ENCODE results near the gene JAZF1.

The JAZF1 gene

DNA sequence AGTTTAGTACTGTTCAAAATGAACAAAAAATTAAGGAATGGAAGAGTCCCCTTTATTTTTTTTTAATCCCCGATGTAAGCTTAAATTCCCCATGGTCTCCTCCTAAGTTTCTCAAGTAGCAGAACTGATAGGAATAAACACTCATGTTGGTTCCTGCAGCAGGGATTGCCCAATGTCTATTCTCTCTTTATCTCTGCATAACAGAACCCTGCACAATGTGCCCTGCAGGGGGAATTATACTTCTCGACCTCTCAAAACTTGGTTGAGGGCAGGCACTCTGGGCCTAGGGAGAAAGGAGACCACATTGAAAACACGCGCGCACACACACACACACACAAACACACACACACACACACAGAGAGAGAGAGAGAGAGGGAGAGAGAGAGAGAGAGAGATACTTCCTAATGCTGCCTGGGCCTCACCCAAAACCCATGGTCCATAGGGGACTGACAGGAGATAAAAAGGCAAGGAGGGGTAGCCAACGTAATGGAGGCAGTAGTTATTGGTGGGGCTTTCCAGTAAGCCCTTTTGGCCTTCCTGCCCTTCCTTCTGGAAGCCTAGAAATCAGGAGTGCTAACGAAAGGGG lies 22.7 kb downstream of the JAZF1 start:
- TF ChIP-seq, protein P1, sequence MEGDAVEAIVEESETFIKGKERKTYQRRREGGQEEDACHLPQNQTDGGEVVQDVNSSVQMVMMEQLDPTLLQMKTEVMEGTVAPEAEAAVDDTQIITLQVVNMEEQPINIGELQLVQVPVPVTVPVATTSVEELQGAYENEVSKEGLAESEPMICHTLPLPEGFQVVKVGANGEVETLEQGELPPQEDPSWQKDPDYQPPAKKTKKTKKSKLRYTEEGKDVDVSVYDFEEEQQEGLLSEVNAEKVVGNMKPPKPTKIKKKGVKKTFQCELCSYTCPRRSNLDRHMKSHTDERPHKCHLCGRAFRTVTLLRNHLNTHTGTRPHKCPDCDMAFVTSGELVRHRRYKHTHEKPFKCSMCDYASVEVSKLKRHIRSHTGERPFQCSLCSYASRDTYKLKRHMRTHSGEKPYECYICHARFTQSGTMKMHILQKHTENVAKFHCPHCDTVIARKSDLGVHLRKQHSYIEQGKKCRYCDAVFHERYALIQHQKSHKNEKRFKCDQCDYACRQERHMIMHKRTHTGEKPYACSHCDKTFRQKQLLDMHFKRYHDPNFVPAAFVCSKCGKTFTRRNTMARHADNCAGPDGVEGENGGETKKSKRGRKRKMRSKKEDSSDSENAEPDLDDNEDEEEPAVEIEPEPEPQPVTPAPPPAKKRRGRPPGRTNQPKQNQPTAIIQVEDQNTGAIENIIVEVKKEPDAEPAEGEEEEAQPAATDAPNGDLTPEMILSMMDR (IDR thresholded peaks at IDR 0.05; ENCODE audit: low read depth, low read length), result no peak

DNA sequence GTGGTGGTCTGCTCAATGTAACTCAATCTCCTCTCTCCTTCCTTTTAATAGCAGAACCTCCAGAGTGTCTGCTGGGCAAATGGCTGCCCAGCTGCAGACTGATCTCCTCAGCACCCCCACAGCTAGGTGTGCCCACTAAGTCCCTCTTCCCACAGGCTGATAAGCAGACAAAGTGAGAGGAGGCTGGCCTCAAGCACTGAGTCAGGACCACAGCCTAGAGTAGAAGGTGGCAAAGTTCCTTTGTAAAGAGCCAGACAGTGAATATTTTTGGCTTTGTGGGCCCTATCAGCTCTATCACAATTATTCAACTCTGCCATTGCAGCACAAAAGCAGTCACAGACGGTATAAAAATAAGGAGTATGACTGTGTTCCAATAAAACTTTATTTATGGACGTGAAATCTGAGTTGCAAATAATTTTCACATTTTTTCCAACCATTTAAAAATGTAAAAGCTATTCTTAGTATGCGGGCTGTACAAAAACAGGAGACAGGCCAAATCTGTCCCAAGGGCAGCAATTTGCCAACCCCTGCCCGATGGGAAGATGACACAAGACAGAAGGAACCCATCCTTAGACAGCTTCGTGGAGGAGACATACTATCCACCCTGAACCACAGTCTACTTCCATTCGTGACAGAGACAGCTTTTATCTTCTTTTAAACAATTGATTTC lies 23.4 kb downstream of the JAZF1 start:
- no peak overlapping the region for H3K4me3 ChIP-seq (ENCODE audit: low read depth, low read length)
- TF ChIP-seq, protein P1 (IDR thresholded peaks at IDR 0.05; ENCODE audit: low read depth, low read length), result no peak

More for the DNA sequence above, 22.7 kb downstream of the JAZF1 start:
- H3K4me3 ChIP-seq (ENCODE audit: low read depth, low read length), result no peak overlapping the region

DNA sequence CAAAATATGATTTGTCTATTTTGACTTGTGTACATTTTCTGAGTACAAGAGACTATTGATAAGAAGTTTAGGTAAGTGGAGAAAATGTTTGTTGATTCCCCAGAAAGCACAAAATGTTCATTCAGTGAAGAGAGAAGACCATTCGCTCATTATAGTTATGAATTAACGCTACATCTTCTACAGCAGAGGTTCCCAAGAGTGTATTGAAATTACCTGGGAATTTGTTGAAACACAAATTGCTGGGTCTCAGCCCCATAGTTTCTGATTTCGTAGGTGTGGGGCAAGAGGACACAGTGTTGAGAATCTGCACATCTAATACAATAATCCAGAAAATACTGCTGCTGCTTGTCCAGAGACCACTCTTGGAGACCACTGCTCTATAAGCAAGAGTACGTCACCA lies 24.2 kb downstream of the JAZF1 start:
- H3K4me3 ChIP-seq (ENCODE audit: low read depth, low read length), result no peak overlapping the region
- TF ChIP-seq, protein P1 (IDR thresholded peaks at IDR 0.05; ENCODE audit: low read depth, low read length), result no peak

DNA sequence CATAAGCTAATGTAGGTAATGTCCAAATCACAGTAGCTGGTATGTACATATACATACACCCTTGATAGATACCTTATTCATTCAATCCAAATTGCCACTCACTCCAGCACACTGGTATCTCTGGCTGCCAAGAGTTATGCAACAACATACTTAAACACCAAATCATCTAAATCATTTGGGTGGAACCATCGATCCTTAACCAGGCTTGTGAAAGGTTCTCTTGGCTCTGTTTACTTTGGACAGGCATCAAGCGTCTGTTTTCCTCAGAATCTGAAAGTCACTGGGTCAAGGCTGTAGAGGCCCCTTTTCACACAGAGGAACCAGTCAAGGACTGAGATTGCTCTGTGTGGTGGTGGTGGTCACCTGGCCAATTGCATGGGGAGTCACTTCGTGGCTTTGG lies 24.6 kb downstream of the JAZF1 start:
- TF ChIP-seq, protein P1 (IDR thresholded peaks at IDR 0.05; ENCODE audit: low read depth, low read length), result no peak
- no peak overlapping the region for H3K4me3 ChIP-seq (ENCODE audit: low read depth, low read length)

DNA sequence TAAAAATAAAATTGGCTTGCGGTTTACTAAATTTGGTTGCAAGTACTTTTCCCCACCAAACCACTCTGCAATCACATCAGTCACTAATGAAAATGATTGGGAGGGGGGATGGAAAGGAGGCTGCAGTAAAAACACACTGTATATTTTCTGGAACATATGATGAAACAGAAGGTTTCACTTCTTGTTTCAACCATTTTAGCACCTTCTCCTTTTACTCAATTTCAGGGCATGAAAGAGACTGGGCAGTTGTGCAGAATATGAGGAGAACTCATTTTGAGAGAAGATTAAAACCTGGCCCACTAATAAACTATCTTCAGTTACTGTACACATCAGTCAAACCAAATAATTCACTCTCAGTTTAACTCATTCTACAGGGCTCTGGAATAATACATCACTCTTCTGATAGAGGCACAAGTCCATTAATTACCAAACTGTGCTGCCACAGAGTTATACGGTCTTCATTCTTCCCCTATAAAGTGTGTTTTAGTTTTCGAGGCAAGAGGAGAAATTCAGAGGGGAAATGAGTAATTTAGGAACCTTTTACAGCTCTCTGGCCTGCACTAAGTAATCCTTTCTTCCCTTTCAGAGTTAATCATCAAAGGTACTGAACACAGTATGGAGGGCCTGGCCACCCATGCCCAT lies 25.5 kb downstream of the JAZF1 start:
- H3K4me3 ChIP-seq (ENCODE audit: low read depth, low read length), result no peak overlapping the region
- TF ChIP-seq, protein P1 (IDR thresholded peaks at IDR 0.05; ENCODE audit: low read depth, low read length), result no peak

DNA sequence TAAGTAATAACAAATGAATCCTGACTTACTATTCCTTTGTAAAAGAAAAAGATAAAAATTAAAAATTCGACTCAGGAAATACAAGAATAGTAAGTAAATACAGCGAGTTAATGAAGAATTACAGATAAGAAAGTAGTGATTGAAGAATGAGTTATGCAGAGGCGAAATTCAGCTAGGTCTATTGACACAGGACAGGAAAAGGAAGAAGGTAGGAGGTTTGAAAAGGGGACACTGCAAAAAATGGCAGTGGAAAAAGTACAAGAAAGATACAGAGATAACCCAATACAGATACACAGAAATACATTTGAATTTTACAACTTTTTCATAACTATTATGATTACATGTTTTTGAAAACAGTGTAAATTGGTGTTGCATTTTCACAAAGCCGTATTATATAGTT lies 28.0 kb downstream of the JAZF1 start:
- no peak overlapping the region for H3K4me3 ChIP-seq (ENCODE audit: low read depth, low read length)
- TF ChIP-seq, protein P1 (IDR thresholded peaks at IDR 0.05; ENCODE audit: low read depth, low read length), result no peak

DNA sequence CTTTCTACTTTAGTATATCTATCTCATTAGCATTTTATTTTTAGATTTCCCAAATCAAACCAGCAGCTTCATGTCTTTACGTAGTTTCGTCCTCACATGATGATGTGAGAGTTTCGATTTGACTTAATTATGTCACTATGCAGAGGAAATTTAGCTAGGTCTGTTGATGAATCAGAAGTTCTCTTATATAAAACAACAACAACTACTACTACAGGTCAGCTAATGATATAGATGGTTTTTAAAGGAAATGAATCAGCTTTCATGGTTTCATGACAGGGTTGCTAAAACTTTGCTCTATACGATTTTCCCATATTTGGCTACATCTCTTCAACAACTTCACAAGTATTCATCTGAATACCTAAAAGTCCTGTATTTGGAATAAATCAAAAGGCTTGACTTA lies 28.6 kb downstream of the JAZF1 start:
- TF ChIP-seq, protein P1 (IDR thresholded peaks at IDR 0.05; ENCODE audit: low read depth, low read length), result no peak
- peak overlapping the region; percentile 1; the same call in 1 of the 2 replicates for H3K4me3 ChIP-seq (ENCODE audit: low read depth, low read length)
